Measurements from ENCODE around the gene KLHL40.

Gene KLHL40

GRCh38 chr3:42657675-42658074, 27.7 kb upstream of the KLHL40 start:
- DNase-seq = no peak

- no peak for DNase-seq
These were observed 27.1 kb upstream of the KLHL40 start for GRCh38 chr3:42658091-42658770.

- DNase-seq = no peak
These were observed 26.5 kb upstream of the KLHL40 start for GRCh38 chr3:42658771-42659390.

GRCh38 chr3:42659451-42660130, 25.7 kb upstream of the KLHL40 start:
- DNase-seq = no peak

- no peak for DNase-seq
These were observed 25.1 kb upstream of the KLHL40 start for GRCh38 chr3:42660131-42660715.

GRCh38 chr3:42660898-42661297, 24.4 kb upstream of the KLHL40 start:
- no peak for DNase-seq

- DNase-seq = no peak
These were observed 23.7 kb upstream of the KLHL40 start for GRCh38 chr3:42661593-42662022.

GRCh38 chr3:42662037-42662812, 23.1 kb upstream of the KLHL40 start:
- no peak for DNase-seq

- no peak for DNase-seq
These were observed 22.4 kb upstream of the KLHL40 start for GRCh38 chr3:42662813-42663535.

GRCh38 chr3:42663581-42664437, 21.5 kb upstream of the KLHL40 start:
- no peak for DNase-seq

GRCh38 chr3:42664438-42664803, 20.9 kb upstream of the KLHL40 start:
- no peak for DNase-seq

- no peak for DNase-seq
These were observed 20.1 kb upstream of the KLHL40 start for GRCh38 chr3:42665050-42665878.

GRCh38 chr3:42666022-42666421, 19.3 kb upstream of the KLHL40 start:
- no peak for DNase-seq

- DNase-seq = no peak
These were observed 18.7 kb upstream of the KLHL40 start for GRCh38 chr3:42666577-42666998.

GRCh38 chr3:42667096-42667522, 18.2 kb upstream of the KLHL40 start:
- no peak for DNase-seq

GRCh38 chr3:42667523-42668412, 17.6 kb upstream of the KLHL40 start:
- DNase-seq = no peak

GRCh38 chr3:42668413-42668760, 16.9 kb upstream of the KLHL40 start:
- DNase-seq = no peak

- no peak for DNase-seq
These were observed 16.5 kb upstream of the KLHL40 start for GRCh38 chr3:42668793-42669217.

- no peak for DNase-seq
These were observed 15.2 kb upstream of the KLHL40 start for GRCh38 chr3:42670051-42670576.

All from NK-92 treated with Interleukin-12 subunit alpha and Interleukin-12 subunit beta, amount 100 ng/mL, for 24 hours (cell line).